Ishikawa (cell line): ENCODE results near the gene MARCHF10.
A peak's percentile ranks its signal among the peaks of the same experiment; 100 is the strongest.

Source experiments
- CEBPB ChIP-seq: IDR thresholded peaks from 2 replicates; pipeline ENCODE4 v1.6.1; 2012
- CREB1 ChIP-seq: IDR thresholded peaks from 2 replicates; pipeline ENCODE4 v1.6.1; 2012; ENCODE audit warnings: low read depth
- EGR1 ChIP-seq: IDR thresholded peaks from 2 replicates; pipeline ENCODE4 v1.6.1; 2012
- EP300 ChIP-seq: IDR thresholded peaks from 2 replicates; pipeline ENCODE4 v1.6.1; 2012; ENCODE audit warnings: borderline replicate concordance
- FOXM1 ChIP-seq: IDR thresholded peaks from 2 replicates; pipeline ENCODE4 v1.6.1; 2012; ENCODE audit warnings: low read depth, borderline replicate concordance
- NFIC ChIP-seq: IDR thresholded peaks from 2 replicates; pipeline ENCODE4 v1.6.1; 2012
- RAD21 ChIP-seq: IDR thresholded peaks from 2 replicates; pipeline ENCODE4 v1.6.1; 2012; ENCODE audit warnings: low read depth
- TAF1 ChIP-seq: IDR thresholded peaks from 2 replicates; pipeline ENCODE4 v1.6.1; 2012; ENCODE audit warnings: low read depth, mild to moderate bottlenecking
- TCF12 ChIP-seq: IDR thresholded peaks from 2 replicates; pipeline ENCODE4 v1.6.1; 2012; ENCODE audit warnings: low read depth
- TEAD4 ChIP-seq: IDR thresholded peaks from 2 replicates; pipeline ENCODE4 v1.6.1; 2012
- USF1 ChIP-seq: IDR thresholded peaks from 2 replicates; pipeline ENCODE4 v1.6.1; 2012
- YY1 ChIP-seq: IDR thresholded peaks from 2 replicates; pipeline ENCODE4 v1.6.1; 2012; ENCODE audit warnings: low read depth
- ZBTB7A ChIP-seq: IDR thresholded peaks from 2 replicates; pipeline ENCODE4 v1.6.1; 2012; ENCODE audit warnings: low read depth
- TF ChIP-seq, protein P1 (sequence below): IDR thresholded peaks from 2 replicates; pipeline ENCODE4 v1.6.1; 2012; ENCODE audit warnings: low read depth, mild to moderate bottlenecking
- TF ChIP-seq, protein P2 (sequence below): IDR thresholded peaks from 2 replicates; pipeline ENCODE4 v1.6.1; 2012

The MARCHF10 gene

GRCh38 chr17:62822080-62822904 lies 14.2 kb upstream of the MARCHF10 start:
- TF ChIP-seq NFIC = peak; percentile 68
- TF ChIP-seq ZBTB7A = no peak

GRCh38 chr17:62821189-62822079 lies 13.3 kb upstream of the MARCHF10 start:
- TF ChIP-seq, protein P1, sequence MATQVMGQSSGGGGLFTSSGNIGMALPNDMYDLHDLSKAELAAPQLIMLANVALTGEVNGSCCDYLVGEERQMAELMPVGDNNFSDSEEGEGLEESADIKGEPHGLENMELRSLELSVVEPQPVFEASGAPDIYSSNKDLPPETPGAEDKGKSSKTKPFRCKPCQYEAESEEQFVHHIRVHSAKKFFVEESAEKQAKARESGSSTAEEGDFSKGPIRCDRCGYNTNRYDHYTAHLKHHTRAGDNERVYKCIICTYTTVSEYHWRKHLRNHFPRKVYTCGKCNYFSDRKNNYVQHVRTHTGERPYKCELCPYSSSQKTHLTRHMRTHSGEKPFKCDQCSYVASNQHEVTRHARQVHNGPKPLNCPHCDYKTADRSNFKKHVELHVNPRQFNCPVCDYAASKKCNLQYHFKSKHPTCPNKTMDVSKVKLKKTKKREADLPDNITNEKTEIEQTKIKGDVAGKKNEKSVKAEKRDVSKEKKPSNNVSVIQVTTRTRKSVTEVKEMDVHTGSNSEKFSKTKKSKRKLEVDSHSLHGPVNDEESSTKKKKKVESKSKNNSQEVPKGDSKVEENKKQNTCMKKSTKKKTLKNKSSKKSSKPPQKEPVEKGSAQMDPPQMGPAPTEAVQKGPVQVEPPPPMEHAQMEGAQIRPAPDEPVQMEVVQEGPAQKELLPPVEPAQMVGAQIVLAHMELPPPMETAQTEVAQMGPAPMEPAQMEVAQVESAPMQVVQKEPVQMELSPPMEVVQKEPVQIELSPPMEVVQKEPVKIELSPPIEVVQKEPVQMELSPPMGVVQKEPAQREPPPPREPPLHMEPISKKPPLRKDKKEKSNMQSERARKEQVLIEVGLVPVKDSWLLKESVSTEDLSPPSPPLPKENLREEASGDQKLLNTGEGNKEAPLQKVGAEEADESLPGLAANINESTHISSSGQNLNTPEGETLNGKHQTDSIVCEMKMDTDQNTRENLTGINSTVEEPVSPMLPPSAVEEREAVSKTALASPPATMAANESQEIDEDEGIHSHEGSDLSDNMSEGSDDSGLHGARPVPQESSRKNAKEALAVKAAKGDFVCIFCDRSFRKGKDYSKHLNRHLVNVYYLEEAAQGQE = no peak
- no peak for TF ChIP-seq RAD21
- TF ChIP-seq YY1 = no peak
- TF ChIP-seq ZBTB7A = no peak
- TF ChIP-seq USF1 = no peak
- no peak for TF ChIP-seq CREB1

DNA sequence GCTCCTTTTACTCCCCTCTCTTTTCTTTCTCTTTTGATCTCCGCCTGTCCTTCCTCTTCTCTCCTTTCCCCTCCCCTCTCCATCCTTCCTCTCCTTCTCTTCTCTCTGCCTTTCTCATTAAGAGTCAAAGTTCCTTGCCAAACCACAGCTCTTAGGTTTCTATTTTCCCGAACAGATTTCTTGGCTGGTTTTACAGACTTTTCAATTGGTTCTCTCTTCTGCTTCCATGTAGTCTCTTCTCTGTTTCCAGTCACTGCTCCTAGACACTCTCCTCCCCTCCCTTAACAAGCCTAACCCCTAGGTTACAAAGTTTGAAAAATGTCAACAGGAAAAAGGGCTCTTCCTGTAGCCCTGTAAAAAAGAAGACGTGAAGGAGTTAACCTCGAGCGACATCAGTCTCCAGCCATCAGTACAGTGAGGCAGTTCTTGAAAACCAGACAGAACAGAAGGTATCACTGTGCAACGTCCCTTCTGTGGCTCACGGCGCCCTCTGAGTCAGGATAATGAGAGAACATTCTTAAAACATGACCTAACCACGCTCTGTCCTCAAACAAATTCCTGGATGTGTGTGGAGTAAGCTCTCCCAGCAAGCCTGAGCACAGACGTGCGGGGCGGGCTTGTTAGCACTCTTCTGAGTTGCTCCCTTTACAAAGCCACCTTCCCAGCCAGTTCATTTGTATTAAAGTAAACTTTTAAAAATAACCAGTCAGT lies 11.6 kb upstream of the MARCHF10 start:
- no peak for TF ChIP-seq TAF1
- no peak for TF ChIP-seq EGR1
- TF ChIP-seq ZBTB7A = no peak
- TF ChIP-seq CEBPB = no peak
- TF ChIP-seq USF1 = no peak
- TF ChIP-seq RAD21 = peak; percentile 26; the same call in 1 of the 2 replicates
- TF ChIP-seq, protein P1 = no peak
- TF ChIP-seq TCF12 = no peak
- peak; percentile 81 for TF ChIP-seq TEAD4
- TF ChIP-seq EP300 = no peak
- no peak for TF ChIP-seq NFIC
- TF ChIP-seq, protein P2, sequence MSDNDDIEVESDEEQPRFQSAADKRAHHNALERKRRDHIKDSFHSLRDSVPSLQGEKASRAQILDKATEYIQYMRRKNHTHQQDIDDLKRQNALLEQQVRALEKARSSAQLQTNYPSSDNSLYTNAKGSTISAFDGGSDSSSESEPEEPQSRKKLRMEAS = peak; percentile 24; the same call in 1 of the 2 replicates

GRCh38 chr17:62818526-62818925 lies 10.4 kb upstream of the MARCHF10 start:
- TF ChIP-seq YY1 (no peak), ZBTB7A (no peak), NFIC (no peak), FOXM1 (no peak), RAD21 (no peak), TEAD4 (no peak), CREB1 (no peak)
- TF ChIP-seq, protein P1 = no peak
